LoVo (cell line): ENCODE data around the gene COL23A1.
"Not testable (repeated sequence)": the region's sequence is repeated elsewhere in the genome, so short reads cannot be mapped to it uniquely, and the experiment has no call there.

ENCODE experiments used
- DNase-seq: peaks from one replicate; pipeline ENCODE4 v3.0.0-alpha.2; 2016; ENCODE audit warnings: low spot score

The COL23A1 gene

DNA sequence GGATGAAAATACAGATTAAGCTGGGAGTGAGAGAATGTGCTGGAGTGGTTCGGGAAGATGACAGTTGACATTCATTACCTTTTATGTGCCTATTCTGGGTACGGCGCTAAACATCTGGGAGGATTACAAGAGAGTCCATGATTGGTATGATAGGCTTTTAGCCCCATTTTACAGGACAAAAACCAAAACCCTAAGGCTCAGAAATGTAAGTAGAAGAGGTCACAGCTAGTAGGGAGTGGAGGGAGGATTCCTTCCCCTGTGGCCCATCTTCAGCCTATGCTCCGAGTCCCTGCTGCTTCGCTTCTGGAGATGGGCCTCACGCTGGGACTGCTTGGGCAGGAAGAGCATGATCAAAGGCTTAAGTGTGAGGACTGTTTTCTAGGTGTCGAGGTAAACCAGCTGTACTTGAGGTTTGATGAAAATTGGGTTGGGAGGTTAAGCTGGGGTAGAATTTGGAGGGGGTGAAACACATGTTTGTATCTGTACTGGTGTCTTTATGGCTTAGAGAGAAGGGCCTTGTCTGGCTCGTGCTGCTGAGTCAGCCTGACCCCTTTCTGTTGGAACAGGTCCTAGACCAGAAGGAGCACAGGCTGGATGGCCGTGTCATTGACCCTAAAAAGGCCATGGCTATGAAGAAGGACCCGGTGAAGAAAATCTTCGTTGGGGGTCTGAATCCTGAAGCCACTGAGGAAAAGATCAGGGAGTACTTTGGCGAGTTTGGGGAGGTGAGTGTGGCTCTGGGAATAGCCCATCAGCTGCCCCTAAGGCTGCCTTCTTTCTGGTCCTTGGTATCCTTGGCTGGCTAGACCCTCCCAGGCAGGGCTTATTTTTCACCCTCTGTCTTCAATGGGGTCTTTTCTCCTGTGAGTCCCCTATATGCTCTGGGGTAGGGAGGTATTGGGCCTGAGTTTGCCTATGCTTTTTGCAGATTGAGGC is 383.8 kb downstream of the COL23A1 start:
- DNase-seq: no peak

GRCh38 chr5:178205749-178206047 is 384.5 kb downstream of the COL23A1 start:
- DNase-seq: no peak

DNA sequence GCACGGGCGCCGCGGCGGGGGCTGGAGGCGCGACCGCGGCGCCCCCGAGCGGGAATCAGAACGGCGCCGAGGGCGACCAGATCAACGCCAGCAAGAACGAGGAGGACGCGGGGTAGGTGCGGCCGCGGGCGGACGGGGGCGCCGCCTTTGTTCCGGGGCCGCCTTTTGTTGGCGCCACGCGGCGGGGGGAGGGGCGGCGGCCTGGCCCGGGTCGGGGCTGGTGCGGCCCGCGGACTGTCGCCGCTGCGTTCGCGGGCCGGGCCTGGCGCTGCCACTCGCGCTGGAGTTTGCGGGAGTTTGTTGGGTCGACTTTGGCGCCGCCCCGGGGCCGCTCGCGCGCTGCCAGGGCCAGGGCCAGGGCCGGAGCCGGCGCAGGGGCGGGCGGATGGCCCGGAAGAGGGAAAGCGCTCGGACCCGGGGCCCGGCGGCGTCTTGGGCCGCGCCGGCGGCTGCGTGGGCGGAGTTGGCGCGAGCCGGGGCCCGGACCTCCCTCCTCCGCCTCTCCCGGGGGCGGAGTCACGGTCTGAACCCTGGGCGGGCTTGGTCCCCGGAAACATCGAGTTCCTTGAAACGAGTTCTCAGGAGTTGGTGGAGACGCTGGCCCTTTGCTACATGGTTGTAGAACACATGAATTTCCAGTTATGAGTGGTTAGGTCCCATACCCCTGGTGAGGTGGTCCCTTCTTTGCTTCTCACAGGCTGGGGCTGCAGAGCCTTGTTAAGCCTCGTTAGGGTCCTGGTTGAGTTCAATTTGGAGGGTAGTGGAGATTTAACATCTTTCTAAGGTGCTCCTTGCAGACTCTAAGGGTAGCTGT is 385.1 kb downstream of the COL23A1 start:
- DNase-seq: peak; percentile 76

DNA sequence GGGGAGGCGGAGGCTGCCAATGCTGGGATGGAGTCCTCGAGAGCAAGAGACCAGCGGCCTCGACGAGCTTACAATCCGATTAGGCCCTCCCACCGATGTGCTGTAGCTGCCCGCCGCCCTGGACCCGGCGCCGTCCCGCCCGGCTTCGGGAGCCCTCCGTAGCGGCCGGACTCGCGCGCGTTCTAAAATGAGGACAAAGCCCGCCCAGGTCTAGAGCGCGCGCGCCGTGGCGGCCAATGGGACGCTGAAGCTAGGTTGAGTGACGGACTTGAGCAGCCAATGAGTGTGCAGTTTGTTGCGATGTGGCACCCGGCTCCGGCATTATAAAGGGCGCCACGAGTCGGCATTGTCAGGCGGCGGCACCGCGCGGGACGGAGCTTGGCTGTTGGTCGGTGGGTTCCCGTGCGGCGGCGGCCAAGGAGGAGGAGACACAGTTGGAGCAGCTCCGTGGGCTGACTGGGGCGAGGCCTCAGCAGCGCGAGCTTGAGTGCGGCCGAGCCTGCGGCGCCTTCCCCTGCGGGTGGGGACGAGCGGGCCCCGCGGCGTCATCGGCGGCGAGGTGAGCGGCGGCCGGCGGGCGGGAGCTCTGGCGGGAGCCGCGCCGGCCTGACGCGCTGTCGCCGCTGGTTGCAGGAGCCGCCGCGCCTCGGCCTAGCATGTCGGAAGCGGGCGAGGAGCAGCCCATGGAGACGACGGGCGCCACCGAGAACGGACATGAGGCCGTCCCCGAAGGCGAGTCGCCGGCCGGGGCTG is 385.8 kb downstream of the COL23A1 start, which contains the start of gene HNRNPAB:
HNRNPAB (plus strand) TSS at position 352 of the 753 bp plus-strand sequence; CDS start at position 657, 305 bp downstream.
- DNase-seq: peak; percentile 98

DNA sequence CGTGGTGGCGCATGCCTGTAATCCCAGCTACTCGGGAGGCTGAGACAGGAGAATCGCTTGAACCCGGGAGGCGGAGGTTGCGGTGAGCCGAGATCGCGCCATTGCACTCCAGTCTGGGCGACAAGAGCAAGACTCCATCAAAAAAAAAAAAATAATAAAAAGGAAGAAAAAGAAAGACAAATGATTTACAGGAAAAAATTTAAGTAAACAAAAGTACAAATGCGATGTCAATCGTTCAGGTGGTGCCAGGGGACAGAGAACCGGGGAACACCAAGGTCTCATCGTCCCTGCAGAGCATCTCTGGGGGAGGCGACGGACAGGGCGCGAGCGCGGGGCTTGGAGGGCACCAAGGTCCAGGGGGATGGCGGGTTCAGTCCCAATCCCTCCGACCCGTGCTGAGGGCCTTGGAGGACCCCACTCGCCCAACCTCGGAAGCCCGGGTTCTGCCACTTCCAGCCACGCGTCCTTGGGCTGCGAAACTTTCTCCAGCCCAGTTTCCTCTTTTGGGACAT is 386.5 kb downstream of the COL23A1 start:
- no peak for DNase-seq

GRCh38 chr5:178202541-178202940 is 387.7 kb downstream of the COL23A1 start:
- no peak for DNase-seq

- no peak for DNase-seq
Observed at GRCh38 chr5:178201927-178202235, 388.3 kb downstream of the COL23A1 start.

DNA sequence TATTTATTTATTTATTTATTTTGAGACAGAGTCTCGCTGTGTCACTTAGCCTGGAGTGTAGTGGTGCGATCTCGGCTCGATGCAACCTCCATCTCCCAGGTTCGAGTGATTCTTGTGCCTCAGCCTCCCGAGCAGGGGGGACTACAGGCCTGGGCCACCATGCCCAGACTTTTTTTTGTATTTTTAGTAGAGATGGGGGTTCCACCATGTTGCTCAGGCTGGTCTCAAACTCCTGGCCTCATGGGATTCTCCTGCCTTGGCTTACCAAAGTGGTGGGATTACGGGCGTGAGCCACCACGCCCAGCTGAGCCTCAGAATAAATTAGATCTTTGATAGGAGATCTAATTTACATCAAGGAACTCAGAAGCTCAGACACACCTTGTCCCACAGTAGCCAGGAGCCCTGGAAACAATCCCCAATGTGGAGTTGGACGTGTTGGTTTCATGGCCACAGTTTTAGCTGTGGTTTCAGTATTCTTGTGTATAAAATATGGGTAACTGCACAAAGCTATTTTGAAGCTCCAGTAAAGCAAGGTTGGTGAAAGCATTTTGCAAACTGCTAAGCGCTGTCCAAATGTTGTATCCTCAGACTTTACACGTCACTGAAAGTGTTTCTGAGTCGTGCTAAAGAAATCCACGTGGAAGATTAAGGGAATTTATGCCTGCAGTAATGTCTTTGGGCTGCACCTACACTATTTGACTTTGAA is 388.8 kb downstream of the COL23A1 start:
- no peak for DNase-seq

DNA sequence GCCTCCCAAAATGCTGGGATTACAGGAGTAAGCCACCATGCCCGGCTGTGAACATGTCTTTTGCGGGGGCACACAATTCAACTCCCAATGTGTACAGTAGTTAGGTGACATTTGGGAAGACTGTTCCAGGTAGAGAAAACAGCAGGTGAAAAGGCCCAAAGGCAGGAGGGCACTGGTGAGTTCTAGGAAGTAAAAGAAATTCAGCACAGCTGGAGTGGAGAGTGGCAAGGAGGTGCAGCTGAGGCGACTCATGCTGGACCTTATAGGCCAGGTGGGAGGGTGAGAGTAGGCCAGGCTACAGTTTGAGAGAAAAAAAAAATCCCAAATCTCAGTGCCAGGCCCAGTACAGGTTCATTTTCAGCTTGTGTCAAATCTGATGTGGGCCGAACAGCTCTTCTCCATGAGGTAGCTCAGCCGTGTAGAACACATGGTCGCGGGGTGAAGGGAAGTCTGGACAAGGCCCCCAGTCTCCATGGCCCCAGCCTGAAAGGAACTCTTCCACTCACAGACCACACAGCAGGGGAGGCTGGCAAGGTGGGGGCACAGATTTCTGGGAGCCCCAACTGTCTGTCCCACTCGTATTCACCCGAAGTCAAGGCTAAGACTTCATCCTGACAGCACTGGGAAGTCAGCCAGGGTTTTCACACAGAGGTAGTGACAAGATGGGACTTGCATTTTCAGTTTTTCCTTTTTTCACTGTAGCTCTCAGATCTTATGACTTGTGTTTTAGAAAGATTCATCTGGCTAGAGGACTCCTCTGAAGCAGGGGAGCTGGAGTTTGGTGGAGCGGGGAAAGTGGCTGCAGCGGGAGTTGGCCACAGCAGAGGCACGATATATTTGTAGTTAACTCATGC is 390.4 kb downstream of the COL23A1 start:
- DNase-seq: no peak

- DNase-seq: no peak
Observed at GRCh38 chr5:178198706-178199105, 391.5 kb downstream of the COL23A1 start.

- DNase-seq: not testable (repeated sequence)
Observed at GRCh38 chr5:178198151-178198550, 392.0 kb downstream of the COL23A1 start.

DNA sequence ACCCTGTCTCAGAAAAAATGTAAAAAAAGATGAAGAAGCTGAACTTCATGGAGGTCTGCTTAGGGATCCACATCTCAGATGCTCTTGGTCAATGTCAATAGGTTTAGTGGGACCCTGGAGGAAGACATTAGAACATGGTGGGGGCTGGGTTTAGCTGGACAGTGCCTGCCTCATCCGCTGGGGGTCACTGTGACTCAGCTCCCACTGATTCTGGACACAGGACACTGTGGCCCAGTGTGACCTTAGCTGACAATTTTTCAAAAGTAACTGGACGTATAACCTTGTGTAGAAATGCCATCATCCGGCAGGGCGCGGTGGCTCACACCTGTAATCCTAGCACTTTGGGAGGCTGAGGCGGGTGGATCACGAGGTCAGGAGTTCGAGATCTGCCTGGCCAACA is 393.2 kb downstream of the COL23A1 start:
- no peak for DNase-seq

GRCh38 chr5:178196281-178196812 is 393.8 kb downstream of the COL23A1 start:
- DNase-seq: no peak

DNA sequence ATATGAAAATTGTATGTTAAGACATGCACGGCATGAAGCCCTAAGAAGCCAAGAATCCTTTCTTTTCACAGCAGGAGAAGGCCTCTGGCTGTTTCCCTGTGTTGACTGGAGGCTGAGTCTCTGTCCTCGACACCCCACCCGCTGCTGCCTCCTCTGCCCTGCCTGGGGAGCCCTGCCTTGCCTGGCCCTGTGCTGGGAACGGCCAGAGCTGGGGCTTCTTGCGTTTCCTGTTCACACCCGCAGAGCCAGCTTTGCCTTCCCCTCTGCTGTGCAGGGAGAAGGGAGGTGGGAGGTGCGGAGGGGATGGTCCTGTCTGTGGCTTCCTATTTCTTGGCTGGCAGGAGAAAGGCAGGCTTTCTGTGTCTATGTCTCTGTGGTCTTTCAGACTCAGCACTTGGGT is 396.2 kb downstream of the COL23A1 start:
- no peak for DNase-seq

GRCh38 chr5:178193251-178193809 is 396.9 kb downstream of the COL23A1 start:
- DNase-seq: no peak

GRCh38 chr5:178192787-178193186 is 397.4 kb downstream of the COL23A1 start:
- DNase-seq: no peak

DNA sequence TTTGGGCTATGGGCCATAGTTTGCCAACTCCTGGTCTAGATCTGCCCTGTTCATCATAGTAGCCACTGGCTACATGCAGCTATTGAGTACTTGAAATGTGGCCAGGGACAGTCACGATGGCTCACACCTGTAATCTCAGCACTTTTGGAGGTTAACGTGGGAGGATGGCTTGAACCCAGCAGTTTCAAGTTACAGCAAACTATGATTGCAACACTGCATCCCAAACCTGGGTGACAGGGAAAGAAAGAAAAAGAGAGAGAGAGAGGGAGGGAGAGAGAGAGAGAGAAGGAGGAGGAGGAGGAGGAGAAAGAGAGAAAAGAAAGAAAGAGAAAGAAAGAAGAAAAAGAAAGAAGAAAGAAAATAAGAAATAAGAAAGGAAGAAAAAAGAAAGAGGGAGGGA is 397.9 kb downstream of the COL23A1 start:
- DNase-seq: no peak

DNA sequence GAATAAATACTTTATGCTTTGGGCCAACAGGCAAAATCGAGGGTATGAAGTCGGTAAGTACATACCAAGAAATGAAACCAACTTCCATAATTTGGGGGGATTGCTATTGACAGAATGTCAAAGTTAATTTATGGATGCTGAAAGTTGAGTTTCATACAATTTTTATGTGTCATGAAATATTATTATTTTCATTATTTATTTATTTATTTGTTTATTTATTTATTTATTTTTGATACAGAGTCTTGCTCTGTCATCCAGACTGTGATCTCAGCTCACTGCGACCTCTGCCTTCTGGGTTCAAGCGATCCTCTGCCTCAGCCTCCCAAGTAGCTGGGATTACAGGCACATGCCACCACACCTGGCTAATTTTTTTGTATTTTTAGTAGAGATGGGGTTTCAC is 398.5 kb downstream of the COL23A1 start:
- DNase-seq: no peak

GRCh38 chr5:178189433-178189832 is 400.8 kb downstream of the COL23A1 start:
- DNase-seq: no peak
